ENCODE measurements around the gene CAPN8. TPM values are rescaled to one million over a fixed set of nuclear protein-coding genes. Genes with fewer than 3 reads are reported as not detected.

Gene CAPN8
- not detected for total RNA-seq
- long read RNA-seq: 0 reads

DNA sequence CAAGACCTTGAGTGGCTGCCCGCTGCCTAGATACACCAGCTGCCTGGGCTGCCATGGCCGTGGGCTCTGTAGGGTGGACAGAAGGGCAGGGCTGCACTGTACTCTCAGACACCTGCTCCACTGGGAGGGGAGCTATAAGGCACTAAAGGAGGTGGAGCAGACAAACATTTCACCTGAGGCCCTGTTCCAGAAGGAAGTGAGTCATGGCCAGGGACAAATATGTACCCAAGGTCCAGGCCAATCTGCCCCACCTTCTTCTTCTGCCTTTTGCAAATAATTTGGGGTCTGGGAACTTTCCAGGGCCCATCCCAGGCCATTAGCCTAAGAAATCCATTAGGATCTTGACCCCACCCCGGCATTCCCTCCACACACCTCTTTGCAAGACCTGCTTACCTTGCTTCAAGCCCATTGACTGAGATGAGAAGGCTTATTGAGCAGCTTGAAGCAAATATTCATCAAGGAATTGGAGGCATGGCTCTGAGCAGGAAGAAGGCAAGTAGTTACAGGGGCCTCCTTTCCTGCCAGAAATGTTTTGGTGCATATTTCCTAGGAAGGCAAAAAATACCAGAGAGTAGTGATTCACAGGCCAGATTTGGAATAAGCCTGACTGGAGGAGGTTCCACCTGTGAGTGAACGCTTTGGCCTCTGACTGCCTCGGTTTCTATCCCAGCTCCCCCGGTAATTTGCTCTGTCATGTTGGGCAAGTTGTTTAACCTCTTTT is at the start of gene CAPN8:
TSS of gene CAPN8 (minus strand) at position 110 of the 721 bp plus-strand sequence. CDS start at position 55, 55 bp downstream.
- intact Hi-C loops (cut with DNase I): no loop called here
- DNase-seq (ENCODE audit: low spot score): no peak

DNA sequence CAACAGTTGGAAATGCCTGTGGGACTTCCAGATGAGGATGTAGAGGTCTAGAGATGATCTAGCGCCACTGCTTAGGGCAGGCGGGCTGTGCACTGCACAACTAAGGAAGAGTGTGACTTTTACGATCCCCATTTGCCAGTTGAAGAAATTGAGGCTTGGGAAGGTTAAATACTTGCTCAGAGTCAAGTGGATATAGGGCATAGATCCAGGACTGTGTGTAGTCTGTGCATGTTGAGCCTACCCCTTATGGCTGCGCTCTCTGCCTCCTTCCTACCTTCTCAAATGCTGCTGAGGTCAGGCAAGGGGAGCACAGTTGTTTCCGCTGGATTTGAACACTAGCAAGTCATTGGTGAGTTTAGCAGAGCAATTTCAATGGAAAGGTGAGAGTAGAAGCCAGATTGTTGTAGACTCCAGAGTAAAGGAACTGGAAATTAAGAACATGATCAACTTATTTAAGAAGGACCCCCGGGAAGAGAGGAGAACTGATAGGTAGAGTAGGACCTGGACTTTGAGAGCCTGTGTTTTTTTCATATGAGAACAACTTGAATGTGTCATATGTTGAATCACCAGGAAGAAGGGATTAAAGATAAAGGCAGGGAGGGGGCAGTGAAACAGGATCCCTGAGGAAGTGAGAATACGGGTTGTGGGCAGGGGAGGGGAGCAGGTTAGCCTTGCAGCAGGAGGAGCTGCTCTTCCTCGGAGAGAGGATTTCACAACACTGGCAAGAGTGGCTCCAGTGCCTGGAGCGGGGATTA is 49.5 kb upstream of the CAPN8 start:
- intact Hi-C loops (cut with DNase I): no loop called here

DNA sequence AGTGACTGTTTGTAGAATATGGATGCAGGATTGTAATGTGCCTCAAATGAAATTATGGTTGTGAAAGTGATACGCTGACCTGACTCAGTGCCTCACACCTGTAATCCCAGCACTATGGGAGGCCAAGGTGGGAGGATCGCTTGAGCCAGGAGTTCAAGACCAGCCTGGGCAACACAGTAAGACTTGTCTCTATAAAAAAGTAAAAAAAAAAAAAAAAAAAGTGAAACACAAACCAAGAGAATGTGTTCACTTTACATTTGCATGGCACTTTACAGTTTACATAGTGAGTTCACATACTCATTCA is 48.9 kb upstream of the CAPN8 start:
- intact Hi-C loops (cut with DNase I): no loop called here
- no peak for DNase-seq (ENCODE audit: low spot score)

More for the DNA sequence above, 49.5 kb upstream of the CAPN8 start:
- DNase-seq (ENCODE audit: low spot score): no peak

DNA sequence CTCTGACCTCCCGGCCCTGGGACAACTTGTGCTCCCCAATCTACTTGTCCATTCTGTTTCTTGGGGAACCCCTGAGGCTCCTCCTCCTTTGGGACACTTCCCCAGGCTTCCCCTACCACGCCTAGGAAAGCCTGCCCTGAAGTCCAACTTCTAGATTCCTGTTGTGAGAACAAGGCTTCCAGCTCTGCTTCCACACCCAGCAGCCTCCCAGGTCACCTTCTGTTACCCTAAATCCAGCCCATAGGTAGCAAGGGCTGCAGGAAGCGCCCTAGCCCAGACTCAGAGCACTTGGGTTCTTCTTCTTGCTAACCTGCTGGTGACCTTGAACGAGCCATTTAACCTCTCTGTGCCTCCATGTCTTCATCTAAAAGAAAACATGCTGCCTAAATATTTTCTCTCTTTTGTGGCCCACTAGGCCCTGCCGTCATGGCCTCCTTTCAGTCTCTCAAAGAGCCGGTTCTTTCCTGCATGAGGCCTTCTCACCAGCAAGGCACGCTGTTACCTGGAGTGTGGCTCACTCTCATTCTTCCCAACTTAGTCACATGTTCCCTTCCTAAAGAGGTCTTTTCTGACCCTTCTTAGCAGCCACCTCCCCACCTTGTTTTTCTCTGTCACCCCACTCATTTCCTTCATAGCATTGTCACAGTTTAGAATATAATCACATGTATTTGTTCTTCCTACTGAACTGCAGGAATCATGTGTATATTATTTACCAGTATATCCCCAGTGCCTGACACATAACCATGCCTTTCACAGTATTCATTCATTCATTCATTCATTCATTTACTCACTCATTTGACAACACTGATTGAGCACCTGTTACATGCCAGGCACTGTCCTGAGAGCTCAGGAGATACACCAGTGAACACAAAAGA is 48.3 kb upstream of the CAPN8 start:
- intact Hi-C loops (cut with DNase I): no loop called here
- no peak for DNase-seq (ENCODE audit: low spot score)

DNA sequence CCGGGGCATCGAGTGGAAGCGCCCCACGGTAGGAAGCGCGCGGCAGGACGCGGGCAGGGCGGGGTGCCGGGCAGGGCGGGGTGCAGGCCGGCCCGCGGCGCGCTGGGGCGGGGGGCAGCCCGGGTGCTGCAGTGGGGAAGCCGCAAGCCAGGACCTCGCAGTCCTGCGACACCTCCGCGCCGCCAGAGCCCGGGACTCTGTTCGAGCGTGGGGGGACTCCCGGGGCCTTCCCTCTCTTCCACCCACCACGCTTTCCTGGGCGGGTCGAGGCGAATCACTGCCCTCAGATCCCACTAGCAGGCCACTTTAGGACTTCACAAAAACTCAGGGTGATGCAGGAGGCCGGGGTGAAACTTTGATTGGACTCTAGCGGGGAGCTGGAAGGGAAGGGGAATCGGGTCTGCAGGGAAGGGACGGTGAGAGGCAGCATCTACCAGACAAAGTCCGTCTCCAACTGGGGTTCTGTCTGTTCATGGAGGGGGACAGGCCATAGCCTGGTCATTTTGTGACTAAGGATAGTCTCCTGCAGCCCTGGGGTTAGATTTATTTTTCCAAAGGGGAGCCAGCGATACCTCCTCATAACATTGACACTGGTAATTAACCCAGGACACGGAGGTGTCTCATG is 47.5 kb upstream of the CAPN8 start:
- intact Hi-C loops (cut with DNase I): loop anchor here (1.0 kb wide), 1 partner anchor 36 kb away; no protein-coding TSS in a partner anchor
- DNase-seq (ENCODE audit: low spot score): peak; percentile 77

DNA sequence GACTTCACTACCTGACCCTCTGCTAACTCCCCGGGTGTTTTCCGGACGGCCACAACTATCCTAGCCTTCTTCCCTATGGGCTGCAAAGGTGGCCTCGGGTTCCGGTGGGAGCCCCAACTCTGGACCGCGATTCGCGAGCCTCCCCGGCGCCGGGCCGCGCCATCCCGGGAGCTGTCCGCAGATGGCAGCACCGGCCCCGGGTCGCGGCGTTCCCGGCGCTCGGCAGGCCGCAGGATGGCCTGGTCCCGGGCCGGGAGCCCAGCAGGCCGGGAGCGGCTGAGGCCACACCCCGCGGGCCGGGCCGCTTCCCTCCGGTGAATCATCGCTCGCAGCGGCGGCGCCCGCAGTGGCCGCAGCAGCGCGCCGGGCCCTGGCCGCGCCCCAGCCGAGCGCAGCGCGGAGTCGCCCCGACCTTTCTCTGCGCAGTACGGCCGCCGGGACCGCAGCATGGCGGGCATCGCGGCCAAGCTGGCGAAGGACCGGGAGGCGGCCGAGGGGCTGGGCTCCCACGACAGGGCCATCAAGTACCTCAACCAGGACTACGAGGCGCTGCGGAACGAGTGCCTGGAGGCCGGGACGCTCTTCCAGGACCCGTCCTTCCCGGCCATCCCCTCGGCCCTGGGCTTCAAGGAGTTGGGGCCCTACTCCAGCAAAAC is 46.8 kb upstream of the CAPN8 start, which contains the start of gene CAPN2:
TSS of gene CAPN2 (plus strand) at position 346 of the 656 bp plus-strand sequence. CDS start at position 448, 102 bp downstream.
- peak; percentile 91 for DNase-seq (ENCODE audit: low spot score)
- intact Hi-C loops (cut with DNase I): loop anchor here (1.0 kb wide), 1 partner anchor 37 kb away; no protein-coding TSS in a partner anchor

DNA sequence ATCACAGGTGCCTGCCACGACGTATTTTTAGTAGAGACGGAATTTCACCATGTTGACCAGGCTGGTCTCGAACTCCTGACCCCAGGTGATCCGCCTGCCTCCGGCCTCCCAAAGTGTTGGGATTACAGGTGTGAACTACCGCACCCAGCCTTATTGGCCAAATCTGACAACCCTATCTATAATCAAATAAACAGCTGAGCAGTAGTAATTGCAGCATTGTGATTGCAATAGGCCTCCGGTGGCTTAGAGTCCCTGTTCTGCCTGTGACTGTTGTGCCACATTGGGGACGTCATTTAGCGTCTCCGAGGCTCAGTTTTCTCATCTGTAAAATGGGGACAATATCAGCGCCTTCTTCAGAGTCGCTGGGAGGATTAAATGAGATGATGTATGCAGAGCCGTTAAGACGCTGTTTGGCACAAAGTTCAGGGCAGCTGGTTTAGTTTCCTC is 46.3 kb upstream of the CAPN8 start:
- intact Hi-C loops (cut with DNase I): loop anchor here (1.0 kb wide), 1 partner anchor 38 kb away; no protein-coding TSS in a partner anchor
- DNase-seq (ENCODE audit: low spot score): no peak

DNA sequence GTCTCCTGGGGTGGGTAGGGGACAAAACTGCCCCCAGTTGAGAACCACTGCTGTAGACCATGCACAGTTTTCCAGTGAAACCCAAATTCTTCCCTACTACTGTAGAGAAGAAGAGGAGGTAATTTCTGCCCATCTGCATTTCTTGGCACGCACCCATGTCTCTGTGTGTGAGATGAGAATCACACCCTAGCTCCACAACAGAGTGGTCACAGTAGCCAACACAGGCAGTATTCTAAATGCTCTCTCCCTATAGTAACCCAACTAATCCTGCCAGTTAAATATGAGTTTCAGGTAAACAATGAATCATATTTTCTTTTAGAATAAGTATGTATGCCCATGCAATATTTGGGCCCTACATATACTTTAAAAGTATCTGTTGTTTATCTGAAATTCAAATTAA is 45.7 kb upstream of the CAPN8 start:
- intact Hi-C loops (cut with DNase I): no loop called here
- DNase-seq (ENCODE audit: low spot score): peak; percentile 55

DNA sequence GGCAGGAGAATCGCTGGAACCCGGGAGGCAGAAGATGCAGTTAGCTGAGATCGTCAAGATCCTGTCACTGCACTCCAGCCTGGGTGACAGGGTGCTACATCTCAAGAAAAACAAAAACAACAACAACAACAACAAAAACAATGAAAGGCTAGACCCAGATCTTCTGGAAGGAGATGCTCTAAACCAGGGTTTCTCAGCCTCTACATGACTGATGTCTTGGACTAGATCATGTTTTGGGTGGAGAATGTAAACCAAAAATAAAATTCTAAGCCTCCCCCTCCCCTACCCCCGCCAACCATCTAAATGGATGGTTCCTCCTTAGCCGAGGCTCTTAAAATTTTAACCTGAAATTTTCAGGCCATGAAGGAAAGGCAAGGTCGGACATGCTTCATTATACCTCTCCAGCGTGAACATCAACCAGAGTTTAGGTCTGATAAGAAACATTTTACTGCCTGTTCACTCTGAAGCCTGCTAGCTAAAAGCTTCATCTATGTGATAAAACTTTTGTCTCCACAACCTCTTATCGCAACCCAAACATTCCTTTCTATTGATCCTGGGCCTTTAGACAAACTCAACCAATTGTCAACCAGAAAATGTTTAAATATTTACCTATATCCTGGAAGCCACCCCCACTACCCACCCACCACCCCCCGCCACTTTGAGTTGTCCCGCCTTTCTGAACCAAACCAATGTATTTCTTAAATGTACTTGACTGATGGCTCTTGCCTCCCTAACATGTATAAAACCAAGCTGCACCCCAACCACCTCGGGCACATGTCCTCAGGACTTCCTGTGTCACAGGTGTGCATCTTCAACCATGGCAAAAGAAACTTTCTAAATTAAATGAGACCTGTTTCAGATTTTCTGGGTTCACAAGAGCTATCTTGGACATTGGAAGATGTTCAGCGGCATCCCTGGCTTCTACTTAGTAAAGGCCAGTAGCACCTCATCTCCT is 45.0 kb upstream of the CAPN8 start:
- intact Hi-C loops (cut with DNase I): no loop called here
- DNase-seq (ENCODE audit: low spot score): peak; percentile 31

DNA sequence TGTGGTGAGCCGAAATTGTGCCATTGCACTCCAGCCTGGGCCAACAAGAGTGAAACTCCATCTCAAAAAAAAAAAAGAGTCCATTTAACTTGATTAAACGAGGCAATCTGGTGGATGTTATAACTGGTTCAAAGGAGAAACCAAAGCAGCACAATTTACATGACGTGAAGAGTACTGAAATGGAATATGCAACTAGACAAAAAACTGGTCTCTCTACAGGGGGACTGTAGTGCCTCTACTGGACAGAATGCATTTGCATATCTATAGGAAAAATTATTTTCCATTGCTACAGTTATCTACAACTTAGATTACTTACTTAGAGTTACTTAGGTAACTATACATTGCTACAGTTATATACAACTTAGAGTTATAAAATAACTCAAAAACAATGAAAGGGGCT is 44.1 kb upstream of the CAPN8 start:
- no peak for DNase-seq (ENCODE audit: low spot score)
- intact Hi-C loops (cut with DNase I): loop anchor here (2.0 to 10.0 kb wide), 2 partner anchors 135 to 405 kb away; partner anchors contain the start of genes FBXO28 and TP53BP2

DNA sequence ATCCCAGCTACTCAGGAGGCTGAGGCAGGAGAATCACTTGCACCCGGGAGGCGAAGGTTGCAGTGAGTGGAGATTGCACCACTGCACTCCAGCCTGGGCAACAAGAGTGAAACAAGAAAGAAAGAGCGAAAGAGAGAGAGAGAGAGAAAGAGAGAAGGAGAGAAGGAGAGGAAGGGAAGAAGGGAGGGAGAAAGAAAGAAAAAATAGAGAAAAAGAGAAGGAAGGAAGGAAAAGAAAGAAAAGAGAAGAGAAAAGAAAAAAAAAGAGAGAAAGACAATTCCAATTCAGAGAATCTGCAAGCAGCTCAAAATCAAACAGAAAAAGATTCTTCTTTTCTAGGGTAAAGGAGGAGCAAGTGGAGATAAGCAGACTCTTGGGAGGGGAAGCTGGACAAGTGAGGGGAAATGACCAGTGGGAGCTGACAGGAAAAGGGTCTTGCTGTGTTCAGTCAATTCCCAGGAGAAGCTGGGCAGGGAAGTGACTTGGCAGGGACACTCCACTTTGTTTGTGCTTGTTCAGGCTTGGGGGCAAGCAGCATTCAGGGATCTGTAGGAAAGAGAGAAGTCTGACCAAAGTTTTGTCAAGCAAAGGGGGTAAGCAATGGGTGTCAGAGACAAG is 43.3 kb upstream of the CAPN8 start:
- intact Hi-C loops (cut with DNase I): loop anchor here (2.0 to 10.0 kb wide), 2 partner anchors 136 to 406 kb away; partner anchors contain the start of genes FBXO28 and TP53BP2
- no peak for DNase-seq (ENCODE audit: low spot score)

DNA sequence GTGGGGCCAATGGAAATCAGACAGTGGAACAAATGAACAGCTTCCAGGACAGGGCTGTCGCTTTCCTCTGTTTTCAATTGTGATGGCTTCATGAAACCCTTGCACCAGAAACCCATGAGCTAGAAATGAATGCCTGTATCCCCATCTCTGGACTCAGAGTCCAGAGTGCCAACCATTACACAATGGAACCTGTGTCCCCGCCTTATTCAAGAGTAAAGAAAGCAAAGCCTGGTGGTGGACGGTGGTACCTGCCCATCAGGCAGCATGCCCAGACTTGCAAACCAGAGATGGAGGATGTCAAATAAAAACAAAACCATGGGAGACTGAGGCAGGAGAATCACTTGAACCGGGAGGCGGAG is 42.5 kb upstream of the CAPN8 start:
- DNase-seq (ENCODE audit: low spot score): no peak
- intact Hi-C loops (cut with DNase I): loop anchor here (2.0 to 10.0 kb wide), 2 partner anchors 137 to 407 kb away; partner anchors contain the start of genes FBXO28 and TP53BP2

DNA sequence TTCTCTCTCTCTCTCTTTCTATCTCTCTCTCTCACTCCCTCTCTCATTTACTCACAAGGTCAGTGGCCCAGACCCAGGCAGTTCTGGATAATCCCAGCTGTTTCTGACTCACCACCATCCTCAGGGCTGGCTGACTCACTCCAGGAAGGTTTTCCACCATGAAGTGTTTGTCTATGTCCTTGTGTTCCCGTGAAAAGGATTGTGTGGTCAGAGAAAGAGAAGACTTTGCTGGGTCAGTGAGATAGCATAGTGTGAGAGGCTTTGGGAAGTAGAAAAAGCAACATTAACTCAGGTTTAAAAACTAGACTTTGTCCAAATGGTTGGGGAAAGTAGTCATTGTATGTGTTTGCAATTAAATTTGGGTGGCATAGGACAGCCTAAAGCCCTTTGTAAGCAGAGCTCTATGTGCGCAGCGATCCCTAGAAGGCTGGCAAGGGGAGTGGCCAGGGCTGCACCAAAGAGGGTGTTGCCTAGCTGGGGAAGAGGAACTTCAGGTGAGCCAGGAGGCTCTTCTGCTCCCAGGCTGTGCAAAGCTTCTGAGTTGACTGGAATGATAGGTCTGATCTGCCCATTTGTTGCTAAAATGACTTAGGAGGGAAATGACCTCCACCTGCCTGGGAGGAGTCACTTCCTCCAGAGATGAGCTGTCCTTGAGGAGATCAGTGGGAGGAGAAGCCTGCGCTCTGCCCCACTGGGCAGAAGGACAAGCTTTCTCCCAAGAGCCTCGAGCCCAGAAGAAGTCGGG is 41.9 kb upstream of the CAPN8 start:
- intact Hi-C loops (cut with DNase I): loop anchor here (10.0 kb wide), 1 partner anchor 407 kb away; the partner anchor contains the start of gene FBXO28
- DNase-seq (ENCODE audit: low spot score): no peak

DNA sequence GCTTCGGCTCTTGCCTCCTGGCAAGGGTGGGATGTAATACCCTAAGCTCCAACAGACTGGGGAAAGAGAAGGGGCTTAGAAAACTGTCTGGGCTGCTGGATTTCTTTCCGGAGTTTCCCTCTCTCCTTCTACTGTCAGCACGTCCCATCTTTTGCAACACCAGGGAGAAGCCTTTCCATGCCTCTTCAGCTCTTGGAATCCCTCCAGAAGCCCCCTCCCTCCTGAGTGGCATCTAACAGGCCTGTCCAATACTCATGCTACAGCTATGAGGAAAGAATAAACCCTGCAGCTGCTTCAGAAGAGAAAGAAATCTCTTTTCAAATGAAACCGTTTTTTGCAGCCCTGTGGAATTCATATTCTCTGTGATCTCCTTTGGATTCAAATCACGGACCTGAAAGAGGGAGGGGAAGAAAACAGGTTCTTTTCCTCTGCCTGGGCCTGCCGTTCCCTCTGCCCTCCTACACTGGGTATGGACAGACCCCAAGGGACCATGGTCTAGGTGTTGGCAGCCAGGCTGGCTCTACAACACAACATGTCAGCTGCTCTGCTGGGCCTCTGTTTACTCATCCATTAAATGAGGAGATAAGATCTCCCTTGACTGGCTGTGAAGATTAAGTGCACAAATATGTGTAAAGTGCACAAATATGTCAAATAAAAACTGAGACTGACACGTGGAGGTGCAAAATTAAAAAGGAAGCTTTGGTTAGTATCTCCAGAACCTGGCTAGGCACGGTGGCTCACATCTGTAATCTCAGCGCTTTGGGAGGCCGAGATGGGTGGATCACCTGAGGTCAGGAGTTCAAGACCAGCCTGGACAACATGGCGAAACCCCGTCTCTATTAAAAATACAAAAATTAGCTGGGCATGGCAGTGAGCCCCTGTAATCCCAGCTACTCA is 40.8 kb upstream of the CAPN8 start:
- intact Hi-C loops (cut with DNase I): loop anchor here (10.0 kb wide), 1 partner anchor 408 kb away; the partner anchor contains the start of gene FBXO28

More for the DNA sequence above, 40.8 kb upstream of the CAPN8 start:
- no peak for DNase-seq (ENCODE audit: low spot score)
